HG02852 (cell line): ENCODE measurements around the gene GLCE.
"Not testable (repeated sequence)": the region's sequence is repeated elsewhere in the genome, so short reads cannot be mapped to it uniquely, and the experiment has no call there.

Experiments used
- ATAC-seq: cut with Tn5 transposase; IDR thresholded peaks from one replicate; pipeline ENCODE4 v1.9.1; 2021; ENCODE audit warnings: mild to moderate bottlenecking, moderate library complexity; ENCODE audit not compliant: unreplicated experiment

Gene GLCE

GRCh38 chr15:69265347-69265955 lies 105.0 kb downstream of the GLCE start:
- ATAC-seq: no peak

- ATAC-seq: no peak
Observed at GRCh38 chr15:69271217-69271616, 110.8 kb downstream of the GLCE start.

- no peak for ATAC-seq
Observed at GRCh38 chr15:69272139-69272538, 111.7 kb downstream of the GLCE start.

- no peak for ATAC-seq
Observed at GRCh38 chr15:69272891-69273290, 112.5 kb downstream of the GLCE start.

GRCh38 chr15:69275074-69275670 lies 114.7 kb downstream of the GLCE start:
- no peak for ATAC-seq

GRCh38 chr15:69275933-69276560 lies 115.6 kb downstream of the GLCE start:
- ATAC-seq: no peak

- no peak for ATAC-seq
Observed at GRCh38 chr15:69277316-69277715, 116.9 kb downstream of the GLCE start.

- ATAC-seq: no peak
Observed at GRCh38 chr15:69279636-69280035, 119.2 kb downstream of the GLCE start.

GRCh38 chr15:69280783-69281182 lies 120.3 kb downstream of the GLCE start:
- ATAC-seq: no peak

- ATAC-seq: no peak
Observed at GRCh38 chr15:69282104-69282743, 121.8 kb downstream of the GLCE start.

- no peak for ATAC-seq
Observed at GRCh38 chr15:69285834-69286233, 125.4 kb downstream of the GLCE start.

GRCh38 chr15:69288011-69288410 lies 127.6 kb downstream of the GLCE start:
- ATAC-seq: no peak

GRCh38 chr15:69288531-69289341 lies 128.3 kb downstream of the GLCE start:
- ATAC-seq: no peak

- no peak for ATAC-seq
Observed at GRCh38 chr15:69289342-69290146, 129.1 kb downstream of the GLCE start.

- ATAC-seq: no peak
Observed at GRCh38 chr15:69290346-69291164, 130.1 kb downstream of the GLCE start.

GRCh38 chr15:69291651-69292050 lies 131.2 kb downstream of the GLCE start:
- ATAC-seq: not testable (repeated sequence)

- ATAC-seq: no peak
Observed at GRCh38 chr15:69292826-69293420, 132.5 kb downstream of the GLCE start.

- no peak for ATAC-seq
Observed at GRCh38 chr15:69293741-69294615, 133.5 kb downstream of the GLCE start.
